ENCODE measurements around the gene CFAP410. TPM values are rescaled to one million over a fixed set of nuclear protein-coding genes. Genes with fewer than 3 reads are reported as not detected.

CFAP410 gene
- total RNA-seq, 2 experiments from 2014 or later, result 15.1 to 20.6 TPM

DNA sequence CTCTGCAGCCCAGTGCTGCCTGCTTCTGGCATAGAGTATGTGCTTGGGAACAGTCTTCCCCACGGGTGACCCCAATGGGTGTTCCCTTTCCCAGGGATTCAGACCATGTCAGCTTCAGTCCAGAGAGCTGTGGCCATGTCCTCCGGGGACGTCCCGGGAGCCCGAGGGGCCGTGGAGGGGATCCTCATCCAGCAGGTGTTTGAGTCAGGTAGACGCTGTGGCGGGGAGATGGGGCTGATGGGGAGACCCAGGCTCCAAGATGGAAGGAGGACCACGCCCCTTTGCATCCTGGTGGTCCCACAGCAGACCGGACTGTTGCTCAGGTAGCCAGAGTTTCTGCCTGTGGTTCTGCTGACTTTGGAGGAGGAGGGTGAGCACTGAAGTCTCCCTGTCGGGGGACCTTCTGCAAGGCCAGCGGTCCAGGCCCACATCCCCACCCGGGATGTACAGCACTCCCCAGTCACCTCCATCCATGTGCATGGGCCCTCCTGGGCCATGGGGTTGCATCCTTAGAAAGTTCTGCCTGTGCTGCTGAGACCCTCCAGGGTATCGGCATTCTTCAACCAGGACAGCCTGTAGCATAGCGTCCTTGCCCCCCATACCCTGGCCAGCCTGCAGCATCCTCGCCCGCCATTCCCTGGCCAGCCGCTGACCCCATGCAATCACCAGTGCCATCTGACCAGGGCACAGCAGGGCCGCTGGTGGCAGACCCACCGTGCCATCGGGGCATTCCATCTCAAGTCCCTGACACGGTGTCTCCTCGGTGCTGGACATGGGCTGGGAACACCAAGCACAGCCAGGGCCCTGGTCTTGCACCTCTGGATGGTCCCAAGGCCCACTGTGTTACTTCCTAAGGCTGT, 50.7 kb downstream of the CFAP410 start:
- no peak overlapping the region for H3K4me2 ChIP-seq (ENCODE audit: low read length)
- ChIA-PET POLR2A (no interaction called here), CTCF (ENCODE audit: unreplicated experiment) (no interaction called here)
- no peak for TF ChIP-seq EZH2phosphoT487 (IDR thresholded peaks at IDR 0.05; ENCODE audit: borderline replicate concordance, low read depth, low read length)
- TF ChIP-seq, protein P1, sequence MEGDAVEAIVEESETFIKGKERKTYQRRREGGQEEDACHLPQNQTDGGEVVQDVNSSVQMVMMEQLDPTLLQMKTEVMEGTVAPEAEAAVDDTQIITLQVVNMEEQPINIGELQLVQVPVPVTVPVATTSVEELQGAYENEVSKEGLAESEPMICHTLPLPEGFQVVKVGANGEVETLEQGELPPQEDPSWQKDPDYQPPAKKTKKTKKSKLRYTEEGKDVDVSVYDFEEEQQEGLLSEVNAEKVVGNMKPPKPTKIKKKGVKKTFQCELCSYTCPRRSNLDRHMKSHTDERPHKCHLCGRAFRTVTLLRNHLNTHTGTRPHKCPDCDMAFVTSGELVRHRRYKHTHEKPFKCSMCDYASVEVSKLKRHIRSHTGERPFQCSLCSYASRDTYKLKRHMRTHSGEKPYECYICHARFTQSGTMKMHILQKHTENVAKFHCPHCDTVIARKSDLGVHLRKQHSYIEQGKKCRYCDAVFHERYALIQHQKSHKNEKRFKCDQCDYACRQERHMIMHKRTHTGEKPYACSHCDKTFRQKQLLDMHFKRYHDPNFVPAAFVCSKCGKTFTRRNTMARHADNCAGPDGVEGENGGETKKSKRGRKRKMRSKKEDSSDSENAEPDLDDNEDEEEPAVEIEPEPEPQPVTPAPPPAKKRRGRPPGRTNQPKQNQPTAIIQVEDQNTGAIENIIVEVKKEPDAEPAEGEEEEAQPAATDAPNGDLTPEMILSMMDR (conservative IDR thresholded peaks at IDR 0.05; ENCODE audit: low read length), result no peak
- no peaks in the 10 kb centered on the region for H3K79me2 ChIP-seq (ENCODE audit: insufficient read depth, low read depth, low read length)
- no peak overlapping the region for H2AFZ ChIP-seq (ENCODE audit: low read length)
- no peak overlapping the region for H3K4me3 ChIP-seq (ENCODE audit: low read depth, low read length, poor library complexity, severe bottlenecking)
- H3K36me3 ChIP-seq (ENCODE audit: insufficient read depth, low read length), result no peaks in the 10 kb centered on the region
- H3K4me1 ChIP-seq (ENCODE audit: insufficient read depth, low read length, poor library complexity, severe bottlenecking), result no peaks in the 10 kb centered on the region
- intact Hi-C loops (cut with micrococcal nuclease; ENCODE audit: unreplicated experiment), result no loop called here
- H3K27ac ChIP-seq (ENCODE audit: low read depth, low read length, poor library complexity, severe bottlenecking), result no peak overlapping the region
- H3K9me3 ChIP-seq (ENCODE audit: low read length), result no peaks in the 10 kb centered on the region
- no peaks in the 10 kb centered on the region for H3K9me2 ChIP-seq (ENCODE audit: insufficient read depth, low read length)
- no TSS peak for BruUV-seq (replicated peaks)
- no peaks in the 10 kb centered on the region for H4K20me1 ChIP-seq (ENCODE audit: insufficient read depth, low read length)
- no peak for DNase-seq (ENCODE audit: low spot score)

DNA sequence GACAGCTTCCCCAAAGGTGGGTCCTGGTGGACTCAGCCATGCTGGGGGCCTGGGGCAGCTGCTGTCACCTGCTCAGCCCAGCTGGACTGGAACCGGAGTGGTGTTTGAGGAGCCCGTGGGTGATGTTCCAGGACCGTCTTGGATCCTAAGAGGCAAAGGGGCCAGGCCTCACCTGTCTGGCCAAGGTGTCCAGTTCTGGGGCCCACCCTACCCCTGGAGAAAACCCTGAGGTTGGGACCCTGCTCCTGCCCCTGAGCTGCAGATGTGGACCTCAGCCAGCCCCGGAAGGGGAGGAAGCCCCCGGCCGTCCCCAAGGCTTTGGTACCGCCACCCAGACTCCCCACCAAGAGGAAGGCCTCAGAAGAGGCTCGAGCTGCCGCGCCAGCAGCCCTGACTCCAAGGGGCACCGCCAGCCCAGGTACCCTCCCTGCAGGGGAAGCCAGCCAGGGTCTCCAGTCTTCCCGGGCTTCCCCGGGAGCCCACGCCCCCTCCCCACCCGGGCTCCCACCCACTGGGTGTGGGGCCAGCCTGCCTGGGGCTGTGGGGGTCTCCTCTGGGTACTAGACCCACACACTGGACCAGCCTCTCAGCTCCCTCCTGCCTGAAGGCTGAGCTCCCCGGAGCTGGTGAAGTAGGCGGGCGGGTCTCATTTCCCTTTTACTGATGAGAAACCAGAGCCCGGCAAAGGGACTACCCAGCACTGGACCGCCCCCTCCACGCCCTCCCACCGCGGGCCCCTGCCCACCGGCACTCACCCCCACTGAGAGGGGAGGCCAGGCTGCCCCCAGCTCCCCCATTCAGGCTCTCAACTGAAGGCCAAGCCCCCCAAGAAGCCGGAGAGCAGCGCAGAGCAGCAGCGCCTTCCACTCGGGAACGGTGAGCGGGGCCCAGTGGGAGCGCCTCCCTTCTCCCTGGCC, 52.2 kb downstream of the CFAP410 start:
- CTCF ChIA-PET (ENCODE audit: unreplicated experiment), result interaction anchor here (0.6 kb wide), 1 partner anchor 29 kb away, joined by 3 read pairs; no protein-coding TSS in a partner anchor
- intact Hi-C loops (cut with micrococcal nuclease; ENCODE audit: unreplicated experiment), result no loop called here
- Histone ChIP-seq H3K9me3 (ENCODE audit: low read length) (no peaks in the 10 kb centered on the region), H3K36me3 (ENCODE audit: insufficient read depth, low read length) (no peaks in the 10 kb centered on the region), H4K20me1 (ENCODE audit: insufficient read depth, low read length) (no peaks in the 10 kb centered on the region), H3K4me2 (ENCODE audit: low read length) (no peak overlapping the region), H3K79me2 (ENCODE audit: insufficient read depth, low read depth, low read length) (no peaks in the 10 kb centered on the region), H2AFZ (ENCODE audit: low read length) (no peak overlapping the region), H3K4me1 (ENCODE audit: insufficient read depth, low read length, poor library complexity, severe bottlenecking) (no peaks in the 10 kb centered on the region), H3K4me3 (ENCODE audit: low read depth, low read length, poor library complexity, severe bottlenecking) (no peak overlapping the region), H3K9me2 (ENCODE audit: insufficient read depth, low read length) (no peaks in the 10 kb centered on the region), H3K27ac (ENCODE audit: low read depth, low read length, poor library complexity, severe bottlenecking) (no peak overlapping the region)
- POLR2A ChIA-PET, result no interaction called here
- TF ChIP-seq EZH2phosphoT487 (IDR thresholded peaks at IDR 0.05; ENCODE audit: borderline replicate concordance, low read depth, low read length), result no peak
- TF ChIP-seq, protein P1 (conservative IDR thresholded peaks at IDR 0.05; ENCODE audit: low read length), result no peak
- no TSS peak for BruUV-seq (replicated peaks)
- no peak for DNase-seq (ENCODE audit: low spot score)

All from OCI-LY7 (cell line).